ENCODE data around the gene LAMC3.

- no peak for TF ChIP-seq POLR2AphosphoS5 (IDR thresholded peaks at IDR 0.05; ENCODE audit: low read depth, low read length)
- TF ChIP-seq TAF1 (IDR thresholded peaks at IDR 0.05; ENCODE audit: borderline replicate concordance, low read depth, low read length): no peak
These were observed 83.1 kb downstream of the LAMC3 start for GRCh38 chr9:131092030-131092429.

Measured in GM12892 (cell line).